ENCODE data around the gene SLC2A13.

DNA sequence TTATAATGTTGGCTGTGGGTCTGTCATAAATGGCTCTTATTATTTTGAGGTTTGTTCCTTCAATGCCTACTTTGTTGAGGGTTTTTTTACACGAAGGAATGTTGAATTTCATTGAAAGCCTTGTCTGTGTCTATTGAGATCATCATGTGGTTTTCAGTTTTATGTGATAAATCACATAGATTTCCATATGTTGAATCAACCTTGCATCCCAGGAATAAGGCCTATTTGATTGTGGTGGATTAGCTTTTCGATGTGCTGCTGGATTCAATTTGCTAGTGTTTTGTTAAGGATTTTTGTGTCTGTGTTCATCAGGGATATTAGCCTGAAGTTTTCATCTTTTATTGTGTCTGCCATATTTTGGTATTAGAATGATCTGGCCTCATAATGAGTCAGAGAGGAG is 27.6 kb downstream of the SLC2A13 start:
- no peak for TF ChIP-seq CTCF (IDR thresholded peaks at IDR 0.05)
- TF ChIP-seq POLR2A (IDR thresholded peaks at IDR 0.05), result no peak

Measured in testis (tissue), 2 donors.